Glomerular endothelial cell (primary cell): Measurements from ENCODE around the gene FOXP1. TPM values are rescaled to one million over a fixed set of nuclear protein-coding genes. Genes with fewer than 3 reads are reported as not detected.
"Not testable (repeated sequence)": the region's sequence is repeated elsewhere in the genome, so short reads cannot be mapped to it uniquely, and the experiment has no call there.

ENCODE experiments used
- DNase-seq: peaks from one replicate; pipeline ENCODE4 v3.0.0-alpha.2; 2011; ENCODE audit warnings: low read depth, low spot score; ENCODE audit errors: extremely low read depth
- total RNA-seq: library from RNA; depleted of rRNA; stranded (reverse); fragments of >200 nt; gene quantifications from 2 replicates; pipeline ENCODE4 v1.2.3, GENCODE V29; 2015

Gene FOXP1
- total RNA-seq, 1 donor from 2014 or later: 54.8 TPM

DNA sequence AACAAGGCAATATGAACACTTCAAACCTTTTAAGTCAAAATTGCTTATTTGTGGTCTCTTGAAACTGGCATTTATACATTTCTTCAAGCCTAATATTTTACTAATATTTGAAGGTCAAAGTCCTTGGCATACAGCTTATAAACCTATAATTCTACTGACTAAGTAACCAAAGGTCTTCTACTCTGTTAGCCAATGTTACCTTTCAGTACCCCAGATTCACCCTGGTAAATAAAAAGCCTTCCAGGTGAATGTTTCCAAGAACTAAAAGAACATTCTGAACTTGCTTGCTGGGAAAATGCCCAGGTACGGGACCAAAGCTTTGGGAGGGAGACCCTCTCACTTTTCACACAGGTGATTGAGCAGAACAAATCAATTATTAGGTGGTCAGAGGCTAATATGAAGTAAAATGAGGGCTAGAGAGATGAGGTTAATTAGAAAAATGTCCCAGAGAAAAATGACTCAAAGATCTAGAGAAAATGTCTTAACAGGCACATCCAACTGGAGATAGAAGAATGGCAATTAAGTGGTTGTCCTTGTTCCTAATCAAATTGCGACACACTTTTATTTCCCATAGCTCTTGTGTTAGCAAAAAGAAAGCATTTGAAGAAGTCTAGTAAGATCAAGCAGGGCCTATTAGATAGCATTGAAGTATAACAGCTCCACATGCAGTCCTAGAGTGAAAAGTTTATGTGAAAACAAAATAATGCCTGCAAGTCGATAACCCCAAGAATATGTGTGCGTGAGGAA lies 232.0 kb downstream of the FOXP1 start:
- DNase-seq: no peak

DNA sequence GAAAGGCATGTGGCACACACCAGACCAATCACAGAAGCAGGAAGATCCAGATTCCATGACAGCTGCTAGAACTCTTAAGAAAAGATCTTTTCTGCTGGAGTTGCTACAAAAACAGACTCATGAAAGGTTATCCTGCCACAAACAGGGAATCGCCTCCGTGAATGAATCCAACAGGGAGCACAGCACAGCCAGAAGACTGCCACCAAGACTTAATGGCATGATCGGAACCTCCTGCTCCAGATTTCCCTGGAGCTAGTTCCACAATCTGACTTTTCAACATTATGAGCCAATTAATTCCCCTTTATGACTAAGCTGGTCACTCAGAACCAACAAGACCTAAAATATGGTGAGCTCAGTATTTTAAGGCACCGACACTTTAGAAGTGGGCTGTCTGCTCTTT lies 232.5 kb downstream of the FOXP1 start:
- no peak for DNase-seq

DNA sequence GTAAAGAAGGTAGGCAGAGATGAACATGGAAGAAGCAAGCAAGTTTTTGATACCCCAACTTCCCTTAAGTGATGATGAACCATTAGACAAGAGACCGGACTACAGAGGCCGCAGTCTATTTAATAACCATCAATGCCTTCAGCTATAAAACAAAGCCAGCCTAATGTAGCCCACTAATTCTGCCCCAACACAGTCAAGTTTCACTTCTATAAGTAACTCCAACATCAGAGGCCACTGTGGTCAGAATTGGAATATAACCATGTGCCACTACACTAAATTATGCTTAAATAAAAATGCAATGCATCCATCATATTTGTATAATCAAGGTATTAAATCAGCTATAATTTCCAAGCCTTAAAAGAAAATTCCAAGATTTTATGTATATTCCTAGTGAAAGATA lies 234.7 kb downstream of the FOXP1 start:
- DNase-seq: no peak

DNA sequence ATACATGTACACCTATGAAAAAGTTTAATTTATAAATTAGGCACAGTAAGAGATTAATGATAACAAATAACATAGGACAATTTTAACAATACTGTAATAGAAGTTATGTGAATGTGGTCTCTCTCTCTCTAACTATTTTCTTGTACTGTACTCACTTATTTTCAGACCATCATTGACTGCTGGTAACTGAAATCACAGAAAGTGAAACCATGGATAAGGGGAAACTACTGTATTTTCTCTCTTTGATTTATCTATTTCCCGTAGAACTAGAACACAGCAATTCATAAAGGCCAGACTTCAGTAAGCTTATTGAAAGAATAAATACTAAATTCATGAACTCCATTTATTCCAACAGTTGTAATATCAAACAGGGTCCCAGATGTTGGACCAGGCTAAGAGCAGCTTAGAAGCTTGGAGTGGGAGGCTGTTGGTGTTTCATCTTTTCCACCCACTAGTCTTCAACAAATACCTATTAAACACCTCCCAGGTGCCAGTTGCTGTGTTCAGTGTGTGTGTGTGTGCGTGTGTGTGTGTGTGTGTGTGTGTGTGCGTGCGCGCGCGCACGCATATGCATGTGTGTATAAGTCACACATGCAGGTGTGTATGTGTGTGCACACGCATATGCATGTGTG lies 235.4 kb downstream of the FOXP1 start:
- DNase-seq: no peak

DNA sequence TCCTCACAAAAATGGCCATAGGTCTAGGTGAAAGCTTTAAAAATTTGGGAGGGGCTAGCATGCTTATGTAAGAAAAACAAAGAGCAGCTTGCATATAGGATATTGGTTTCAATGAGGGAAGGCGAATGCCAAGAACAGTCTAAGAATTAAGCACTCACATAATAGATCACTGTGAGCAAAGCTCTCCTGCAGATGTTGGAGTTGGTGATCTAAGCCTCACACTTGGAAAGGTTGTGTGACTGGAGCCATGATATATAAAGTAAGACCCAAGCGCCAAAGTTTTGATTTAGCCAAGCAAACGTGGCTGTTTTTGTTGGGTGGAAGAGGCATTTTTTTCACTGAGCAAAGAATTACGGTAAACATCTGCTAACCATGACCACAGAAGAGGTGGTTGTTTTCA lies 237.5 kb downstream of the FOXP1 start:
- DNase-seq: no peak

DNA sequence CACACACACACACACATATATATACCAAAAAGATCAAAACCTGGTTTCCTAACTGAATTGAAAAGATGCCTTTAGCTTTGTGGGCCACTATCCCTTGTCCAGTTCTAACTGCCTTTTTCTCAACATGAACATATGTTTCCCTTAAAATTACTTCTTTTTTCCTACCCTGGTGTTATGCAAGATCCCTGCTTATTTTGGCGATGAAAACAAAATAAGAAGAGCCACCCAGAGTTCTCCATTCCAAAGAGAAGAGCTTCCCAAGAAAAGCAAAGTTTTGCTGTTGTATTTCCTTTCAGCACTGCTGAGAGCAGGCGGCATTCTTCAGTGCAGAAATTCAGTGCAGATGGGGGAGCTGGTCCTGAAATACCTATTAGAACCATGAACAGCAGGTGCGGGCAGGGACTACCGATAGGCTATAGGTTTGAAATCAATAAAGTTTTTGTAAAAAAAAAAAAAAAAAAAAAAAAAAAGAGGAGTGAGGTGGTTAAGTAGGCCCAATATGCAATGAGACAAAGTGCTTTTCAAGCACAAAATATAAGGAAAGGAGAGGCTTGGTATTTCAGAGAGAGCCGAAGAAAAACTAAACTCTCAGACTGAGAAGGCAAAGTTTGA lies 238.0 kb downstream of the FOXP1 start:
- DNase-seq: no peak

DNA sequence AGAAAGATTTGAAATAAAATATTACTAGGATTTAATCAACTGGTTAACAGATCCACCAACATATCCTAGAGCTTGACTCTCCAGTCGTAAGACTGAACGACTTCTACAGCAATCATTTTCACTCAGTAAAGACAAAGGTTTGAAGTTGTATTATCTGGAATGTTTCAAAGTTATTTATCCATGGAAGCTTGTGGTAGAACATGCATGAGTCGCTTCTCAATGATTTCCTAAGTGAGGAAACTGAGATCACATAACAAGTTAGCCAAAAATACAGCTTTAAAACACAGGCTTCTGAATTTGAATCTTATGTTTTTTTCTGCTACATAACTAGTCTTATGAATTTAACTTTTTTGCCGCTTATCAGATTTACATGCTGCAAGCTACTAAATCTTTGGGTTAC lies 241.8 kb downstream of the FOXP1 start:
- peak; percentile 2 for DNase-seq

DNA sequence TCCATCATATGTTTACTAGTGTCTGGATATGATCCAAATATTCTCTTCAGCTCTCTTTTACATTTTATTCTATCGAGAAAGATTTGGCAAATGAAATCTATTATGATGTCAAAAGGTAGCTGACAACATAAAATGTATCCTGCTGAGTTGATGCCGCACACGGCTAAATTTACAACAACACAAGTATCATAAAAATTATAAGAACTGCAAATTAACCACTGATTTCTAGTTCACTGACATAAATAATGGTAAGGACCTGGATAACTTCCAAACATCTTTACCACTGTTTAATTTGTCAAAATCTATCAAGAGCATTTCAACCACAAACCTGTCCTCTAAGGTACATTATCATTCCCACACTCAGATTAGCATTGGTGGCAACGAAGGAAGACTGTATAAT lies 244.5 kb downstream of the FOXP1 start:
- DNase-seq: no peak

DNA sequence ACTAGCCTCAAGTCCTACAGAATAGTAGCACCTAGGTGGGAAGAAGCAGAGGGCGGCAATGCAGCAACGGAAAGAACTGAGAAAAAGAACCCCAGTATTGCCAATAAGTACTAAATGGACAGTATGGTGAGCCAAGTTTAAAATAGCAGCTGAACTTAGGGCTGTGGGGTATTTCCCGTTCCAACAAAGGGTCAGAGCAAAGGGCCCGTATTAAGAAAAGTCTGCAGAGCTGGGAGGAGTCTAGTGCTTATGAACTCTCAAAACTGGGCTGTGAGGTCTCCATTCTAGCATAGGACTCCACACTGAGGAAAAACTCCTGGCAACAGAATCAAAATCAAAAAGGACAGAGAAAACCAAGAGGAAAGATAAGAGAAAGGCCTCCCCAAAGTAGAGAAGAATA lies 250.7 kb downstream of the FOXP1 start:
- no peak for DNase-seq

DNA sequence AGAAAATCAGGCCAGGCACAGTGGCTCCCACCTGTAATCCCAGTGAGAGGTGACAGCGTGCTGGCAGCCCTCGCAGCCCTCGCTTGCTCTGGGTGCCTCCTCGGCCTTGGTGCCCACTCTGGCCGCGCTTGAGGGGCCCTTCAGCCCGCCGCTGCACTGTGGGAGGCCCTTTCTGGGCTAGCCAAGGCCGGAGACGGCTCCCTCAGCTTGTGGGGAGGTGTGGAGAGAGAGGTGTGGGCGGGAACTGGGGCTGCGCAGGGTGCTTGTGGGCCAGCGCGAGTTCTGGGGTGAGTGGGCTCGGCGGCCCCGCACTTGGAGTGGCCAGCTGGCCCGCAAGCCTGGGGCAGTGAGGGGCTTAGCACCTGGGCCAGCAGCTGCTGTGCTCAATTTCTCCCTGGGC lies 252.6 kb downstream of the FOXP1 start:
- DNase-seq: no peak

DNA sequence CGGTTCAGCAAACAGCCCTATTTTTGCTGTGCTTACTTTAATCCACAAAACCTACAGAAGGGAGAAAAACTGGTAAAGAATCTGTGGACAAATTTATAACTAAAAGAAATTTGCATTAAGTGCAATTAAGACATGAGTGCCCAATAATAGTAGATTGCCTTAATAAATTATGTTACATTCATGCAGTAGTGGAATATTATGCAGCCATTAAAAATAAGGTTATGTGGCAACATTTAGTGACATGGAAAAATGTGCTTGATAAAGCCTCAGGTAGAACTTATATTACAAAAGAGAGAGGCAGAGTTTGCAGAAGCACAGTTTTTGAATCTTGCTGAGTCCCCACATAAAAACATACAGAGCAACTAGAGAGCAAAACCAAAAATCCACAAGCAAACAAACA lies 253.0 kb downstream of the FOXP1 start:
- DNase-seq: no peak

DNA sequence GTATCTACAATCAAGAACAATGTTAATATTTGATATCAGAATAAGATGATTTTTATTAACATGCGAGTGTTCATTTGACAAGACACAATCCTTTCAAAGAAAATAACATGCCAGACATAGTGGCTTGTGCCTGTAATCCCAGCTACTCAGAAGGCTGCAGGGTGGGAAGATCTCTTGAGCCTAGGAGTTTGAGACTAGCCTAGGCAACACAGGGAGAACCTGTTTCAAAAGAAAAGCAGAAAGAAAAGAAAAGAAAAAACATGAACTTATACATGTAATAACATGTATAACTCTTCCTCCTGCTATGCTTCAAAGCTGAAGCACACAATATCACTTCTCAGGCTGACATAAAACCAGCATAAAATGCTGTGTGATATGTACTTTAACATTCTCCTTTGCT lies 253.7 kb downstream of the FOXP1 start:
- DNase-seq: no peak

DNA sequence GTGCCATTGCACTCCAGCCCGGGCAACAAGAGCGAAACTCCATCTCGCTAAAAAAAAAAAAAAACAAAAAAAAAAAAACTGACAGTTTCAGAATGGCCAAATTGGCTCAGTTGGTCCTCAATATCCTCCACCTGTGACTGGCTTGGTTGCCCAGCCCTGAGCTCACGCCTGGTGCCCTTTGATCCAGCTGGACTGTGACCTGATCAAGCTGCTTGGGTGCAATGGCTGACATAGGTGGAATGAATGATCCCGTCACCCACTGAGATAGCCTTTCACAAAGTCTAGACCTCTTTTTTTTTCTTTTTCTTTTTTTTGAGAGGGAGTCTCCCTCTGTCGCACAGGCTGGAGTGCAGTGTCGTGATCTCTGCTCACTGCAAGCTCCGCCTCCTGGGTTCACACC lies 254.6 kb downstream of the FOXP1 start:
- DNase-seq: no peak

DNA sequence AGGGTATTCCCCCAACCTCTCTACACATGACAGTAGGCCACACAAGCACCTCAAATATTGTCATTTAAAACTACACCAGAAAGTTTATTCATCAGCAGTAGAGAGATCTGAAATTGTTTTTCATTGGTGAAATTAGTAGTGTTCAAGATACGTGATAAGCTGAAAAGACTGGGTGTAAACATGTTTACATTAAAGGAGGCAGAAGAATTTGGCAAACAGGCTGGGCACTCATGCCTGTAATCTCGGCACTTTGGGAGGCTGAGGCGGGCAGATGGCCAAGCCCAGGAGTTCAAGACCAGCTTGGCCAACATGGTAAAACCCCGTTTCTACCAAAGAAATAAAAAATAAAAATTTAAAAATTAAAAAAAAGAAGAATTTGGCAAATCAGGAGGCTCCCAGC lies 255.6 kb downstream of the FOXP1 start:
- no peak for DNase-seq

DNA sequence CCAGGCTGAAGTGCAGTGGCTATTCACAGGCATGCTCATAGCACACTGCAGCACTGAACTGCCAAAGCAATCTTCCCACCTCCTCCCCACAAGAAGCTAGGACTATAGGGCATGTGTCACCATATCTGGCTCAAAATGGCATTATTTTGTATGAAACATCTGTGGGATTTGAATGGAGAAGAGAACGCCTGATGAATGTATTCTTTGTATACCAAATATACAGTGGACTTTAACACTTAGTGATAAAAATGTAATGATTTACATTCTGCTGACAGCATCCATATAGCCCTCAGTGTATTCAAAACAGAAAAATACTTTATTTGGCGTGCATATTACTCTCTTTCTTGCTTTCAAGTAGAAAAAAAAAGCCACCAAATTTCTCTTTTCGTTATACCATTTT lies 257.8 kb downstream of the FOXP1 start:
- no peak for DNase-seq

DNA sequence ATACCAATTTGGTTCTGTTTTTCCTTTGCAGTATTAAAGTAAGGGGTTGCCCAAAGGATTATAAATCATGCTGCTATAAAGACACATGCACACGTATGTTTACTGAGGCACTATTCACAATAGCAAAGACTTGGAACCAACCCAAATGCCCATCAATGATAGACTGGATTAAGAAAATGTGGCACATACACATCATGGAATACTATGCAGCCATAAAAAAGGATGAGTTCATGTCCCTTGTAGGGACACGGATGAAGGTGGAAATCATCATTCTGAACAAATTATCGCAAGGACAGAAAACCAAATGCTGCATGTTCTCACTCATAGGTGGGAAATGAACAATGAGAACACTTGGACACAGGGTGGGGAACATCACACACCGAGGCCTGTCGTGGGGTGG lies 259.3 kb downstream of the FOXP1 start:
- DNase-seq: not testable (repeated sequence)

DNA sequence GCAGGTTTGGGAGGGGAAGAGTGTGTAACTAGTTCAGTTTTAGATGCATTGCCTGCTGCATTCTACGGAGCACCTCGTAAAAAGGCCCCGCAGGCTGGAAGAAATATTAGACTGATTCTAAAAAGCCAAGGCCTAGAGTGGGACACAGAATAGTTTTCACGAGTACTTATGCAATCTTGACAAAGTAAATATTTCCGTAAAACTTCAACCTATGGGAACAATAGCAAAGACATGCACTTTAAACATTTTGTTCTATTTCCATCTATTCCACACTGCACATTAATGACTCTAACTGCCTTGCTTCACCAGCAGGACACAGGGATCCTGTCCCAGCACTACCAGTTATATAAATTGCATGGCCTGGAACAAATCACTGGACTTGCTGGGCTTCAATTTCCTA lies 260.0 kb downstream of the FOXP1 start:
- DNase-seq: no peak

DNA sequence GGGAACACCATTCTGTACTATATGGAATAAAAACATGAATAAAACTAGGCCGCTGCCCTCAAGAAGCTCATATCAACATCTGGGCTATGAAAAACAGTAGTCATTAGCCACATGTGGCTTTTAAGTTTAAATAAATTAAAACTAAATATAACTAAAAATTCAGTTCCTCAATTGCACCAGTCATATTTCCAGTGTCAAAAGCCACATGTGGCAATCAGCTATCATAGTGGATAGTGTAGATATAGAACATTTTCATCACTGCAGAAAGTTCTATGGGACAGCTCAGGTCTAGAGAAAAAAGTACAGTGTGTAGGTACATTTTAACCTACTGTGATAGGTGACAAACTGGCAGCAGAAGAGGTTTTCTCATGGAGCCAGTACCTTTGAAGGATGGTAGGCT lies 261.4 kb downstream of the FOXP1 start:
- DNase-seq: no peak

DNA sequence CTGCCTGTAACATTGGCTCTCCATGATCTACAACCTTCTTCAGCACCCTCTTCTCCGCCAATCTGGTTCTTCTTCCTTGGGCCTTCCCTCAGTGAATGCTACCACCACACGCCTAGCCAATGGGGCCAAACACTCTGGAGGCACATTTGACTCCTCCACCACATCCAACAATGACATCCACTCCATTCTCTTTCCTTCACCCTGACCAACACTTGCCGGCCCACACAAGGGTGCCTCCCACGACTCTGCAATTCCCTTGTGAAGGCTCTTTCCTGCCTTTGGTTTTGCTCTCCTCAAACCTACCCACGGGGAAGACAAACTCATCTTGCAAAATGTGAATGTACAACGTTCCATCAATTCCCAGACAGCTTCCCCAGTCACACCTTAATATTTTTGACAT lies 263.8 kb downstream of the FOXP1 start:
- DNase-seq: no peak

DNA sequence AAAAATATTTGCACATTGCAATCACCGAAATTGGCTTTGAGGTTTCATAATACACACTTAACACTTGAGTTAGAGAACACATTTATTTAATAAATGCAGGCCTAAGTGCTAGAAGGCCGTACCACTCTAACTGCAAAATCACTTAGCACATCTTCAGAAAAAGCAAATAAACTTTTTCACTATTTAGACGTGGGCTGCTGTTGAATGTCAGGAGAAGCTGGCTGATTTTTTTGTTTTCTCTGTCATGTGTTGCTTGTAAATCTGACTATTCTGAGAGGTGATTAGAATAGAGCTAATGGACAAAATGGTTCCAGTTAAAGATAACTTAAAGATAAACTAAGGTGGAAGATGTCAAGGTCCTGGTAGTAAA lies 265.1 kb downstream of the FOXP1 start:
- no peak for DNase-seq

DNA sequence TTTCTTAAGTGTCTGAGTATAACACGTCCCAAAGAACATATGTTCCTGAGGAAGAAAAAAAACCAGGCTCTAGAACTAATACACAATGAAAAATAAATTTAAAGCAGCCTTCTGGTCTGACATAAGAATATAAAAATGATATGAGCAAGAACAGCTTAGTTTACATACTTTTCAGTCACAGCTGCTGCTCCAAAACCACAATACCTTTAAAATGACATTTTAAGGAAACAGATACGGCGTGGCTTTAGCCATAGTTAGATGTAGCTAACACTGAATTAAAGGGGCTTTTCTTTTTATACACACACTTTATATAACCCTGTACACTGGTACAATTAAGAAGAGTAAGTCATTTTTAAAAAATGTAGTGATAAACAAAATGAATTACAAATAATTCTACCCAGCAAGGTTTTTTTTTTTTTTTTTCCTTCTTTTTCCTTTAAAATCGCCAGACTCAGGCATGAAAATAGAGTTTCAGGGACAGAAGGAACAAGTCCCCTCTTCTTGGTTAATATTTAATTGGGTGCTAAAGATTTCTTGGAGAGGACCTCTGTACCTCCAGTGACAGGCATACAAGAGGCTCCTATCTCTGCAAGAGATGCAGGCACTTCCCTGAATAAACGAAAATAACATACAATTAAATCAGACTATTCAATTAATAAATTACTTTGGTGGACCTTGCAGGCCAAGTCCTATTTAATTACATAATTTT lies 265.6 kb downstream of the FOXP1 start:
- no peak for DNase-seq

DNA sequence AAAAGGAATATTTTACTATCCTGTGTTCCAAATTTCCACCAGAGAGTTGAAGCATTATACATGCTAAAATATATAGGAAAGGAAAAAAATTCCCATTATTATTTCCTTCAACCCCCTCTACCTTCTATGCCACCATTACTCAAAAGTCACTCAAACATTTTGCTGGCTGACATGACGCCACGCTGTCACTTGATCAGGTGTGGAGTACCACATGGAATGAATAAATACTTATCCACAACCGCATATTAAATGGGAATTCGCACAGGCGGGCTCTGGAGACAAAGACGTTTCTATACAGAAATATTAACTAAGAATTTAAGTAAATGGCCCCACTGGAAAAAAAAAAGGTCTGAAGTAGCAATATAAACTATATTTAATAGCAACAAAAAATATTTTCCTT lies 266.4 kb downstream of the FOXP1 start:
- DNase-seq: no peak
